HG02571 (cell line): ENCODE results near the gene LGALS3BP.

Source experiments
- ATAC-seq: cut with Tn5 transposase; IDR thresholded peaks from one replicate; pipeline ENCODE4 v1.9.1; 2021; ENCODE audit warnings: mild to moderate bottlenecking, moderate library complexity; ENCODE audit not compliant: unreplicated experiment

Gene LGALS3BP

DNA sequence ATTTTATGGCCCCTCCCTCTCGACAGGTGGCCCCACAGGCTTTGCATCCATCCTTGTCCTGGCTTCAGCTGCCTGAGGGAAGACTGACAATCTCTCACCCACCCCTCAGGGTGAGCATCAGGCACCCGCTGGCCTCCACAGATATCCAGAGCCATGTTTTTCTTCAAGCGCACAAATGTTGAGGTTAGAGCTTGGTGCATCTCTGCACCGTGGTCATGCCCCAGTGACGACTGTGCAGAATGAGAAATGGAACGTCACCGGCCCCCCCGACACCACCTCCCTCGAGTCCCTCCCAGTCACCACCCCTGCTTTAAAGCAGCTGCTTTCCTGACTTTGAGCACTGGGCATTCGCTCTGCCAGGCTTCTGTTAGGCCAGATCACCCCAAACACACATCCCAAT, 34.8 kb downstream of the LGALS3BP start:
- ATAC-seq: no peak

DNA sequence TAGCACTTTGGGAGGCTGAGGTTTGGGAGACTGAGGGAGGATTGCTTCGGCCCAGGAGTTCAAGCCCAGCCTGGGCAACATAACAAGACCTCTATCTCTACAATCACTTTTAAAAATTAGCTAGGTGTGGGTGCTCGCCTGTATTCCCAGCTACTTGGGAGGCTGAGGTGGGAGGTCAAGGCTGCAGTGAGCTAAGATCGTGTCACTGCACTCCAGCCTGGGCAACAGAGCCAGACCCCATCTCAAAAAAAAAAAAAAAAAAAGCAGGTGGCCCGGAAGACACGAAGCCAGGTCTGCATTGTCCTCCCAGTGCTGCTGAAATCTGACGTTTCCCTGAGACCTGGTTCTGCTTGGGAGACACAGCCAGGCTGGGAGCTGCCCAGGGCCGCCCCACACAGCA, 35.7 kb downstream of the LGALS3BP start:
- no peak for ATAC-seq

DNA sequence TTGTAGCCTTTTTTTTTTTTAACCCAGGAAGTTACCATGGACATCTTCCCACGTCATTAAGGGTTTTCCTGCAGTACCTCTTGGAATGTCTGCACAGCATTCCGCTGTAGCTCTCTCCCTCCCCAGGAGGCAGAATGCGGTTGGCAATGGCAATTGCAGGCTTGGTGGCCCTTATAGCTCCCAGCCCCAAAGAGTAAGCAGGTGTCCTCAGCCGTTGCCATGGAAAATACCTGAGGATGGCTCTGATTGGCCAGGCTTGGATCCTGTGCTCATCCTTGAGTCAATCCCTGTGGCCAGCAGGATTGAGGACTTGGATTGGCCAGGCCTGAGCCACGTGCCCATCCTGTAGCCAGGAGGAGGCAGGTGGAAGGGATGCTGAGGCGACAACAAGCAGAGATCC, 39.0 kb downstream of the LGALS3BP start:
- ATAC-seq: no peak

DNA sequence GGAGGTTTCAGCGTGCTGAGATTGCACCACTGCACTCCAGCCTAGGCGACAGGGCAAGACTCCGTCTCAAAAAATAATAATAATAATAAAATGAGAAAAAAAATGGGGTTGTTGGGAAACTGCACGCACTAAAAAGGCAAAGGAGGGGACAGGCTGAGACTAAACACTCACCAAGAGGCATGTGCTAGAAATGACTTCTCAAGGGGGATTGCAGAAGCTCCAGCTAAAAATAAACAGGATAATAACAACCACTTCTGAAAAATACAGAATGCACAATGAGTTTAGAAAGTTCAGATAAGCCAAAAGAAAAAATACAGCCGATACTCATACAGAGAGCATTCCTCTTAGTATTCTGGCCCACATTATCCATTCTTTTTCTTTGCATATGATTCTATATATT, 39.5 kb downstream of the LGALS3BP start:
- no peak for ATAC-seq

DNA sequence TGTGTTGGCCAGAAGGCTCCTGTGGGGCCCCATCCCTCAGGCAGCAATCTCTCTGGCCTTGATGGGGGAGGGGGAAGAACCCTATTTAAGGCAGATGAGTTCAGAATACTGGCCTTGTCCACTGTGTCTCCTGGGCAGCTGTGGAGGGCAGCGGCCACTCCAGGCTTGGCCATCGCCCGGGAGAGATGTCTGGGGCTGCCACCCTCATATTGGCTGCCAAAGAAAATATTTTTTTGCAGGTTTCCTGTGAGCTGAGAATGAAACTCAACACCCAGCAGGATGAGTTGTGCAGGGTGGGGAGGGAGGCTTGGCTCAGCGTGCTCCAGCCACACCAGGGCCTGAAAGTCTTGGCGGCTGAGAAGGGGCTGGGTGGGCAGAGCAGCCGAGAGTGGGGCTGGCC, 40.1 kb downstream of the LGALS3BP start:
- no peak for ATAC-seq

DNA sequence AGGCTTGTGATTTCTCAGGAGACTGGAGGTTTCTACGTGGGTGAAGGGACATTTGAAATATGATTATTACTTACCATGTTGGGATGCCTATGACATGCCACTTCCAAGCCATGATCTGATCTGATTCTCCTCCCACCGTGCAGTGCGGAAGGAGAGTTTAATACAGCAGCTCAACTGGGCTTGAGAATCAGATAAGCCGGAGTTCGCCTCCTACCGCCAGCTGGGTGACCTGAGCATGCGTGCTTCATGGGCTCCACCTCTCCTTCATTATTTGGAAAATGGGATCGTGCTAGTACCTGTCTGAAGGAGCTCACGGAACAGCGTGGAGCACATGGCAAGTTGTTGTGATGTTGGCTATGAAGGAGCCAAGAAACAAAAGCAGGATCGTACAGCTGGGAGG, 42.2 kb downstream of the LGALS3BP start:
- no peak for ATAC-seq

DNA sequence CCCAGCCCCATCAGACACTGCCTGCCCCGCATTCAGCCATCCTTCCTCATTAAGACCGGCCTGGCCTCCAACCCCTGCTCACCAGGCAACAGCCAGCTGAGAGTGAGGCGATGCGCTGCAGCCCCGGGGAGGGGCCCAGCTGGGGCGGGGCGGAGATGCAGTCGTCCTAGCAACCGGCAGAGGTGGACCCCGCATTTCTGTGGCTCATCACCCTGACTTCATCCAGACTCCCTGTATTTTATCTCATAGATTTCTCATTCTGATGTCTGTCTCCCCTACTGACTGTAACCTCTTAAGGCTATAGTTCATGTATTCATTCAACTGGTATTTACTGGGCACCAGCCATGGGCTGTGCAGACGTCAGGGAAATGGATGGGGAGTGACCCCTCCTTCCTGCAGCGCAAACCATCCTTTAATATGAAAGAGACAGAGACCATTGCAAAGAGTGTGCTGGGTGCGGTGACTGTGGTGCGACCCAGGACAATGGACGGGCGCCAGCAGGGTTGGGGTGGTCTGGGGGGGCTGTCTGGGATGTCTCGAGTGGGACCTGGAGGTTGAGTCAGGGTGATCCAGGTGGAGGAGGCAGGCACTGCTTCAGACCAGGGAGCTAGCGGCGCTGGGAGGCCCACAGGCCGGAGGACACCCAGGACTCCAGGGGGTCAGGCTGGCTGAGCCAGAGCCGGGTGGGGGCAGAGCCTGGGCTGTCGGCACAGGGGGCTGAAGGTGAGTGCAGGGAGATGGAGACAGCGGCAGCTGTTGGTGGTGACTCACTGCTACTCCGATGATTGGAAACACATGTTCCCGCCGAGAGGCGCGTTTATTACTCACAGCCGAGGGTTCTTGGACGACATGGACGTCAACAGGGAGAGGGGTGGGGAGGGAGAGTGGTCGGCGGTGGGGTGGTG, 44.1 kb downstream of the LGALS3BP start:
- ATAC-seq: no peak

DNA sequence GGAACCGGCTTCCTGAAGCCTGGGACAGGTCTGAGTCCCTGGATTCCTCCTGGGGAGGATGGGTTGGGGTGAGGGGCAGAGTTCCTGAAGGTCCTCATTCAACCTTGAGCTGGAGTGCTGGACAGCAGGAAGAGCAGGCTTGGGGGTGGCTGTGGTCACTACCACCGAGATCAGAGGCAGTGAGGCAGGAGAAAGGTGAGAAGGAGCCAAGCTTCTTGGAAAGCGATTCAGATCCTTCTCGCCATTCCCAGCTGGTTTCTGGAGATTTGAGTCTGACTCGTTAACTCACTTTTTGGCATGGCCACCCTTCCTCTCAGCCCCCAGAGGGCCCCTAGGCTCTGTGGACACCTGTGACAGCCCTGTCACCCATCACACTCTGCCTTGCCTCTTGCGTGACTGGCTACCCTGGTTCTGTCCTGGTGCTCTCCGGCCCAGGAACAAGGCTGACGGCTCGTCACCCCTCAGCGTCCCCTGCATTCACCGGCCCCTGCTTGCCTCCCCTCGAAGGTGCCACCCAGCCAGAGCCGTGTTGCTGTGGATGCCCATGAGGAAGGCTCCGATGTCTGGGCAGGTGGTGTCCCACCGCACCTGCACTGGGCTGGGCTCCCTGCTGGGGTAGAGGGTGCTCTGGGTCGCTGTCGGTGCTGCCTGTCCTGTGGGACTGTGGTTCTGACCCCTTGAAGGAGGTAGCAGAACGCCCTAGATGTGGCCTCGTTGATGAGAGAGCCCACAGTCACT, 44.9 kb downstream of the LGALS3BP start:
- no peak for ATAC-seq

DNA sequence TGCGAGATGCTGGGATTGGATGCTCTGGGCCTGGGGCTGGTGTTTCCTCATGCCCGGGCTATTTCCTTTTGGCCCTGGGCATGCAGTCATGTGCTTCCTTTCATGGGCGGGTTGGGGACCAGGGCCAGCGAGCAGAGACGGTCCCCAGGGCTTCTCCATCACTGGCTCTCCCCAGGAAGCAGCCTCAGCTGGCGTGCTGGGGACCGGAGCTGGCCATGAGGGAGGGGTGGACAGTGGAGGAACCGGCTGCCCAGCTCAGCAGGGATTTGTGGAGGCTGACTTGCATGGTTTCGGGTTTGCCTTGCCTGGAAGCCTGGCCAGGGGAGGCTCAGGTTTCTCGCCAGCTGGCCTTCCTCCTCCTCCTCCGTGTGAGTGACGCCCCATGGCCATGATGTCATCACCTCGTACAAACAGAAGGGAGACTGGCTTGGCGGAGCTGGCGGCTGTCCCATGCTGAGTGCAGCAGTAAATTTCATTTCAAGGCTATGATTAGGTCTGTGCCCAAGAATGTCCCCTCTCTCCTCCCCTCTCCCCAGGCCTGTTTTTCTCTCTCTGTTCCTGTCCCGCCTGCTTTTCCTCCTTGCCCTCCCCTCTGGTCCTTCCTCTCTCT, 45.7 kb downstream of the LGALS3BP start:
- no peak for ATAC-seq

DNA sequence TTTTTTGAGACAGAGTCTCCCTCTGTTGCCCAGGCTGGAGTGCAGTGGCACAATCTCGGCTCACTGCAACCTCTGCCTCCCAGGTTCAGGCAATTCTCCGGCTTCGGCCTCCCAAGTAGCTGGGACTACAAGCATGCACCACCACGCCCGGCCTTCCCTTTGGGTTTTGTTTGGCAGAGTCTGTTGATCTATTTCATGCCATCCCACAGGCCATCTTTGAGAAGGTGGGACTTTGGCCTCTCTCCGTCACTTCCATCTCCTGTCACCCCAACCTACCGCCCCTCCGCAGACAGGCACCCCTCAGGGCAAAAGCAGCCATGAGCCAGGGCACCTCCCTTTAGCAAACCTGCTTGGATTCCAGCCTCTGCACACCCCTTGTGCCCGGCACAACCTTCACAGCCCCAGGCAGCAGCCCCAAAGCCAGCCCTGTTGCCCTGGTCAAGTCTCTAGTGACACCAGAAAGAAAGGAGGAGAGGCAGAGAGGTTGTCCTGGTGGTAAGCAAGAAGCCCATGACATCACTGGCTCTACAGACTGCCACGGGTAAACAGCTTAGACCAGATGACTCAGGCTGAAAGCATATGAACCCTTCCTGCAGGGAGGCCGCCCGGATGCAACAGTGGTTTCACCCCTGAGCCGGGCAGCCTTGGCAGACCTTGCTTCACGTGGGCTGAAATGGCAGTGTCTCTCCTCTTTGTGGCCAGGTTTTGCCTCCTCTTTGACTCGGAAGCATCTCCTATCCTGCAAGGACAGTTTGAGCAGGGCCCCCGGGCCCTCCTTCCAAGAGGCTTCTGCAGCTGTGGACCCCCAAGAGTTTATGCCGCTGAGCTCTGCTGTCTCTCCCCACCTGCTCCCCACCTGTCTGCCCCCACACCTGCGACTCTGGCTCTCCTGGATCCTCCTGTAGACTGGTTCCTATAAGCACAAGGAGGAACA, 46.4 kb downstream of the LGALS3BP start:
- no peak for ATAC-seq

DNA sequence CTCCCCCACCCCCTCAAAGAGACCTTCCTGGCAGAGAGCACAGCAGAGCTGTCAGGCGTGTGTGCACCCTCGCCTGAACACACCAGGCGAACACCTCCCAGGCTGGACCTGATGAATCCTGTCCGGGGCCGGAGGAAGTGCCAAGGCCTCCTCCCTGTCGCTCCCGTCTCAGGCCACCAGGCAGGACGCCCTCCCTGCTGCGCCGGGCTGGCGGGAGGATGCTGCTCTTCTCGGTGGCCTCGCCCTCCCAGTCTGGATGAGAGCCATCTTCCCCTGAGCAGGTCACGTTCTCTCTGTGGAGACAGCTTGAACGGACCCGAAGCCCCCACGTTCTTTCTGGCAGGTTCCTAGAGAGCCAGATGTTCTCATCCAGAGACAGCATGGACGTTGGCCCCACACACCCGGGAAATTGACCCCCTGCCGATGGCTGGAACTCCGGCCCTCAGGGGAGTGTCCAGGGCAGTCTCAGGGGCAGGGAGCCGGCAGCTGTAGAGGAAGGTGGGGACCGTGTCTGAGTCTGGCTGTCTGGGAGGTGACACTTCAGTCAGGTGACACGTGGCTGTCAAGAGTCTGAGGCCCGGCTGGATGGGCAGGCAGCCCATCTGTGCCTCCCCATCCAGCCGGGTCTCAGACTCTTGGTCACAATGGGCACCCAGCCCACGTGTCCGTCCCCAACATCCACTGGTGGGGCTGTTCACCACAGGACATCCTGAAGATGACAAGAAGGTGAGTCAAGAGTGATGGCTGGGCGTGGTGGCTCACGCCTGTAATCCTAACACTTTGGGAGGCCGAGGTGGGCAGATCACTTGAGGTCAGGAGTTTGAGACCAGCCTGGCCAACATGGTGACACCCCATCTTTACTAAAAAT, 49.6 kb downstream of the LGALS3BP start:
- ATAC-seq: no peak

DNA sequence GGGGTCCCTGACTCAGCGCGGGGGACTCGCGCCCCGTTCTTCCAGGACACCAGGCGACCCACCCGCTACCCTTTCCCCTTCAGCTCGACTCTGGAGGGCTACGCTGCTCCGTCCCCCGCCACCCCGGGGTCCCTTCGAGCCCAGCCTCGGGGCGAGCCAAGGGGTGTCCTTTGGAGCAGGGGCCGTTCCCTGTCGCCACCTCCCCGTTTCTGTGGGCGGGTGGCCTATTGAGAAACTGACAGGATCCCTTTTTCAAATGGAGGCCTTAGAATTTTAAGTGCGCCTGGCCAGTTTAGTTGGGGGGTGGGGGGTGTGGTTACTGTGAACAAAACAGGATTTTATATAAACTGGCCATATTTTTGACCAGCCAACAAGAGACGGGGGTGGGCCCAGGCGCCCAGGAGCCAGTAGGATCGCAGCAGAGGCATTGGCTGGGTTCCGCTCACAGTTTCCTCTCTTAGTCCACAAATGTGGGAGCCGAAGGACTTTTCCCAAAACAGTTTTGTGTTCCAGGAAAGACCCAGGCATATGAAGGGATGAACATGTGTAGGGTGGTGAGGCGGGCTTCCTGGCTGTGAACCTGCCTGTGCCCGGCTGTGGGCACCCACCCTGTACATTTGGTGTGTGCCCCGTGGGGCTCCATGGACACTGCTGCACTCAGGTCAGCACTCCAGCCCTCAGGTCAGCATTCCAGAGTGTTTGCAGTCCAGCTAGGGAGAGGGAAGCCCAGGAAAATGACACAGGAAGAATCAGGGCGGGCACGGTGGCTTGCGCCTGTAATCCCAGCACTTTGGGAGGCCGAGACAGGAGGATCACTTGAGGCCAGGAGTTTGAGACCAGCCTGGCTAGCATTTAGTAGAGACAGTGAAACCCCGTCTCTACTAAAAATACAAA, 53.8 kb downstream of the LGALS3BP start:
- ATAC-seq: no peak

DNA sequence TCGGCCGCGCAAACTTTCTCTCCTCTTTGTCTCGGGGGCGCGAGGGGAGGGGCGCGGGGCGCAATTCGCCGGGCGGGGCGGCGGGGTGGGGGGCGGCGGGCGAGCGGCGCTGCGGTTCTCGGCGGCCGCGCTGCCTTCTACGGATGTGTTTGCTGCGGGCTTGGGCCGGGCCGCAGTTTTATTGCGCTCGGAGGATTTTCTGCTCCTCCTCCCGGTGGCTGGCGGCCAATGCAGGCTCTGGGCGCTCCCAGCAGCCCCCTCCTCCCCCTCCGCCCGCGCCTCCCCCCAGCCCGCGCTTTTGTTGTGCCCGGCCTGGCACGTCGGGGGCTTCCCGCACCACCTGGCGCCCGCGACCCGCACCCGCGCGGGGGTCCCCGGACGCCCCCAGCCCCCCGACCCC, 54.5 kb downstream of the LGALS3BP start, which contains the start of gene TIMP2:
Gene TIMP2 (minus strand): TSS at position 154 of the 400 bp plus-strand sequence. CDS start 299 bp downstream, outside the sequence.
- ATAC-seq: no peak

DNA sequence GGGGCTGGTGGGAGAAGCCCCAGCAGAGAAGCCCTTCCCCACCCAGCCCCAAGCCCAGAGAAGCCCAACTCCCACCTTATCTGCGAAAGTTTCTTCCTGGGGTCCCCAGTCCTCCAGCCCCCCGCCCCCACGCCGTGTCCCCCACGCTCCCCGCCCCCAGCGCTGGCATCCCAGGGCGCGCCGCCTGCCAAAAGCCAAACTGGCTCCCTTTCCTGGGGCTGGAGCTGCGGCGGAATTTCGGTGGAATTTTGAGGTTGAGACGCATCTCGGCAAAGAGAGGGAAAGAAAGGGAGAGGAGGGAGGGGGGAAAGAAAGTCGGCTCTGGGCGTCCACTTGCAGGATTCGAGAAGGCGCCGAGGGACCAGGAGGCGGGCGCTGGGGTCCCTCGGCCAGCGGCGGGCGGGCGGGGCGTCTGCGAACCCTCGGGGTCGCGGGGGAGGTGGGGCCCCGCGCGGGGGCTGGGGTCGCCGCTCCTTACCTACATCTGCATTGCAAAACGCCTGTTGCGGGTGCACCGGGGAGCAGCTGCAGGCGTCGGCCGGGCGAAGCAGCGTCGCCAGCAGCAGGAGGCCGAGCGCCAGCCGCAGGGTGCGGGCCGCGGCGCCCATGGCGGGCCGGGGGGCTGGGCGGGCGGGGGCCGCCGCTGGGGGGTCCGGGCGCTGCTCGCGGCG, 55.1 kb downstream of the LGALS3BP start:
- no peak for ATAC-seq

DNA sequence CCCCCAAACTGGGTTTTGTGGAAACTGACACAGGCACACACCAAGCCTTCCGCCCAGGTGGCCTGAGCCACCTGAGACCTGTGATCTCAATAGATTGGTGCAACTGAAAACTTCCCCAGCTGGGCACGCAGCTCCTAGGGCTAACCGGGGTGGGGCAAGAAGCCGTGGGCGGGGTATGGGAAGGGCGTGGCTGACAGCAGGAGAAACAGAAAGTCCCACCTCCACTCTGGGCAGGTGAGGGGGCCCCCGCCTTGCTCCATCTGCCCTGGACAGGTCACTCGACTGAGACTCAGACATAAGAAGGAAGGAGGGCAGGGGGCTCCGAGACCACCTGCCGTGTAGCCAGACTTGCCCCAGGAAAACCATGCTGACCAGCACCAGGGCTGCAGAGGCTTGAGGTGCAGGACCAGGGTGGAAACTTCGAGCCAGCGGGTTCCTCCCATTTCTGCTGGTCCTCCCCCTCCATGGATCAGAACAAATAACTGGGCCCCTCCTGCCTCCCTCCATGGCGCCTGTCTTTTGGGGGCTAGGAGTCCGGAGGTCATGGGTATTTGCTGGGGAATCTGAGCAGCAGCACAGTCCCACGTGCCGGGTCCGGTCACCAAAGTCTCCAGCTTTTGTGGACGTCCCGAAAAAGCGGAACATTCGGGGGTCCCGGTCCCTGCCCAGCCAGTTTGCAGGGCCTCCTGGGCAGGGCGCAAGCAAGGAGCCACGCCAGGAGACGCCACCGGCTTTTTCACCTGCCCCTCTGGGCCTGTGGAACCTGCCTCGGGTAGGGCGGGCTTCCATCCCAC, 55.9 kb downstream of the LGALS3BP start:
- ATAC-seq: no peak

DNA sequence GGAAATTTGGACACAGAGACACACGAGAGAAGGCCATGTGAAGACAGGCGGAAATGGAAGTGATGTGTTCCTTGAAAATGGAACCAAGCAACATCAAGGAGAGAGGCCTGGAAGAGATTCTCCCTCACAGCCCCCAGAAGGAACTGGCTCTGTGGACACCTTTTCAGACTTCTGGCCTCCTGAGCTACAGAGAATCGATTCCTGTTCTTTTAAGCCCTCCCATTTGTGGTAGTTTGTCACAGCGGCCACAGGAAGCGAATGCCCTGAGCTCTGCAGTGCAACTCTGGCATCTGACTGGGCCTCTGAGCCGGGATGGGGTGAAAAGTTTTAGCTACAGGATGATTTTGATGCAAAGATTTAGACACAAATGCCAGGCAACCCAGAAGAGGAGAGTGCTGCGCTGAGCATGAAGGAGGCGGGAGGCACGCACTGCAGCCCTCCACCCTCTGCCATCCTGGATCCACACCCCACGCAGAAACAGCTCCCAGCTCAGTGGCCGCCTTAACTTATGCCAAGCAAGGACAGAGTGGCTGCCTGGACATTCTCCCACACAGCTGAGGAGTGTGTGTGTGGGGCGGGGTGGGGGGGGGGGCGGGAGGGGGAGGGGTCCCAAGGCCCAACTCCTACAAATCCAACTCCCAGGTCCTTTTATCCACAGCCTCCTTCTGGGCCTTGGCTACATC, 56.8 kb downstream of the LGALS3BP start:
- no peak for ATAC-seq
